ENCODE measurements around the gene IL1RL1. TPM values are rescaled to one million over a fixed set of nuclear protein-coding genes. Genes with fewer than 3 reads are reported as not detected.

Gene IL1RL1
- polyA plus RNA-seq, 1 donor from 2014 or later = not detected

GRCh38 chr2:102365763-102366162 is 54.4 kb downstream of the IL1RL1 start:
- H4K20me1 ChIP-seq (ENCODE audit: insufficient read depth) = no peaks in the 10 kb centered on the region
- H3K9ac ChIP-seq (ENCODE audit: low read length) = no peak overlapping the region
- H3F3A ChIP-seq (ENCODE audit: insufficient read depth, low read length, poor library complexity, severe bottlenecking) = no peaks in the 10 kb centered on the region
- no peak overlapping the region for H3K27ac ChIP-seq (ENCODE audit: low read length)
- H3K79me2 ChIP-seq (replicated peaks; ENCODE audit: insufficient read depth, low read length) = no peaks in the 10 kb centered on the region
- H3K4me2 ChIP-seq (ENCODE audit: low read length) = no peak overlapping the region
- H3K9me3 ChIP-seq (ENCODE audit: low read length) = no peaks in the 10 kb centered on the region
- no peak overlapping the region for H3K4me3 ChIP-seq (ENCODE audit: low read length)
- no peaks in the 10 kb centered on the region for H3K36me3 ChIP-seq (ENCODE audit: insufficient read depth, low read length)
- TF ChIP-seq REST (IDR thresholded peaks at IDR 0.05; ENCODE audit: borderline replicate concordance) = no peak
- TF ChIP-seq MXI1 (conservative IDR thresholded peaks at IDR 0.05; ENCODE audit: poor library complexity, severe bottlenecking) = no peak
- TF ChIP-seq EZH2 (IDR thresholded peaks at IDR 0.05; ENCODE audit: borderline replicate concordance, insufficient read depth, low read length, poor library complexity, severe bottlenecking) = no peak
- no peak for TF ChIP-seq TAF1 (IDR thresholded peaks at IDR 0.05; ENCODE audit: low read depth)
- no peak for TF ChIP-seq SMC3 (conservative IDR thresholded peaks at IDR 0.05; ENCODE audit: poor library complexity)
- TF ChIP-seq CTCF (IDR thresholded peaks at IDR 0.05; ENCODE audit: poor library complexity, severe bottlenecking) = no peak
- no peak for TF ChIP-seq RAD21 (conservative IDR thresholded peaks at IDR 0.05)
- no peak for TF ChIP-seq EP300 (conservative IDR thresholded peaks at IDR 0.05; ENCODE audit: poor library complexity, severe bottlenecking)
- no peak for TF ChIP-seq POLR2AphosphoS5 (IDR thresholded peaks at IDR 0.05)
- no peak overlapping the region for H2AFZ ChIP-seq (ENCODE audit: low read depth, low read length)
- no peaks in the 10 kb centered on the region for H3K9me2 ChIP-seq (ENCODE audit: insufficient read depth, low read length)
- no peaks in the 10 kb centered on the region for H3K27me3 ChIP-seq (ENCODE audit: insufficient read depth, low read depth, low read length)

GRCh38 chr2:102366406-102367112 is 55.2 kb downstream of the IL1RL1 start:
- Histone ChIP-seq H3K9me3 (ENCODE audit: low read length) (no peaks in the 10 kb centered on the region), H3K27me3 (ENCODE audit: insufficient read depth, low read depth, low read length) (no peaks in the 10 kb centered on the region), H3K4me2 (ENCODE audit: low read length) (no peak overlapping the region), H2AFZ (ENCODE audit: low read depth, low read length) (no peak overlapping the region), H4K20me1 (ENCODE audit: insufficient read depth) (no peaks in the 10 kb centered on the region), H3F3A (ENCODE audit: insufficient read depth, low read length, poor library complexity, severe bottlenecking) (no peaks in the 10 kb centered on the region), H3K36me3 (ENCODE audit: insufficient read depth, low read length) (no peaks in the 10 kb centered on the region), H3K9me2 (ENCODE audit: insufficient read depth, low read length) (no peaks in the 10 kb centered on the region), H3K4me3 (ENCODE audit: low read length) (no peak overlapping the region), H3K9ac (ENCODE audit: low read length) (no peak overlapping the region), H3K27ac (ENCODE audit: low read length) (no peak overlapping the region), H3K79me2 (replicated peaks; ENCODE audit: insufficient read depth, low read length) (no peaks in the 10 kb centered on the region)
- TF ChIP-seq EZH2 (IDR thresholded peaks at IDR 0.05; ENCODE audit: borderline replicate concordance, insufficient read depth, low read length, poor library complexity, severe bottlenecking) = no peak
- no peak for TF ChIP-seq TAF1 (IDR thresholded peaks at IDR 0.05; ENCODE audit: low read depth)
- TF ChIP-seq MXI1 (conservative IDR thresholded peaks at IDR 0.05; ENCODE audit: poor library complexity, severe bottlenecking) = no peak
